Middle frontal gyrus (tissue), 1 donor: ENCODE results near the gene CCDC92B.

Experiments
- DNase-seq: peaks from one replicate; pipeline ENCODE4 v3.0.0-alpha.2; 2015; ENCODE audit warnings: low spot score; ENCODE audit errors: extremely low spot score

Gene CCDC92B

DNA sequence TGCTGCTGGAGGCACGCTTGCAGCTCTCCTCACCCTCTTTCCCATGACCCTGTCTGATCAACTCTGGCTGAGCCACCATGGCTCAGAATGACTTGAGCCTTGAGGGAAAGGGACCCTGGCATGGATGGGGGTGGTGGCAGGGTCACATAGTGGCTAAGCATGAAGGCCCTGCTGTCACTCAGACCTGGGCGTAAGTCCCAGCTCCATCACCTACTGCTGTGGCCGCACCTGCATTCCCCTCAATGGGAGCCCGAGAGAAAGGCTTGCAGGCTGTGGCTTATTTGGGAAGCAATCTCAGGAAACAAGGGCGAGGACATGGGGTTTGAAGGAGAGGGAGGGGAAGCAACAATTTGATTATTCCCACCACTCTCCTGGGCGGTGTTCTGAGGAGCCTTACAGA, 29.0 kb upstream of the CCDC92B start:
- no peak for DNase-seq

DNA sequence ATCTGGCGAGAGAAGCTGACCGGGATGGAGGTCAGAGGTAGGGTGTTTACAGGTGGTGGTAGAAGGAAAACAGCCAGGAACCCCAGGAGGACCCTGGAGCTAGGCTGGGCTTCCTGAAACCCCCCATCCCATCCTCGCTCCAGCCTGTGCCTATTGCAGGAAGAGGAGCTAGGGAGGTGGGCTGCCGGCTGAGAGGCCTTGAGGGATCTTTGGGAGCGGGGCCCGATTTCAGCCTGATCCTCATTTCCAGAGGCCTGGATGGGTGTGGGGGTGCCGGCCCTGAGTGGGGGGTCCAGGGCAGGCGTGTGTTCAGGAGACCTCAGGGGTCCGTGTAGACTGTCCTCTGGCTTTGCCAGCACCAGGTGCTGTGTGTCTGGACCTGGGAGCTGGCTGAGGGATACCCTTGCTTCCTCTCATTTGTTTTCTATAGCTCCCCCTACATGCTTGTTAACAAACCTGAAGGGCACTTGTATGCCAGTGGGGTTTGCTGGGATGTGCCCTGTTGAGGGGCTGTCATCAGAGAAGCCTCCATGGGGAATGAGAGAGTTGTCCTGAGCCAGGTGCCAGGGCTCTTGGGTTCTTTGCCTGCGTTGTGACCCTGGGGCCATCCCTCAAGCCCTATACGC, 27.9 kb upstream of the CCDC92B start:
- no peak for DNase-seq

DNA sequence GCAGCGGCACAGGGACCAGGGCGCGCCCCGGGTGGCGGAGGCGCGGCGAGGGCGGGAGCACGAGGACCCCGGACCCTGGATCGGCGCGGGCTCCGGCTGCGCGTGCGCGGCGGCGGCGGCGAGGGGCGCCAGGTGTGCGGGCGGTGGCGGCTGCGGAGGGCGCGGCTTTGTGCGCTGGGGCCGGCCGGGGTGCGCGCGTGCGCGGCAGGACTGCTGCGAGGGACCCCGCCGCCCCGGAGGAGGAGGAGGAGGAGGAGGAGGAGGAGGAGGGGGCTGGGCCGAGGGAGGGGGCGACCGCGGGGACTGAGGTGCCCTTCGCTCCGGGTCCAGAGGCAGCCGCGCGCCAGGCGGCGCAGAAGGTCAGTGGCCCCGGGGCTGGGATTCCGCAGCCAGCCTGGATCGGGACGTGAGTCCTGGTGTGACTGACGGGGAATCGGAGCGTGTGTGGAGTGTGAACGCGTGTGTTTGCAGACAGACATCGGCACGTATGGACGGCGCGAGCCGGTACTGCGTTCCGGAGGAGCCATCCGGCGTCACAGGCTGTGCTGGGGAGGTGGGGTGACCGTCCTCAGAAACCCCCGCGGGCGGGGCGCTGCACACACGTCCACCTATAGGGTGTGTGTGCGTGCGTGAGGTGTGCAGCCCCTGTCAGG, 27.3 kb upstream of the CCDC92B start:
- no peak for DNase-seq

DNA sequence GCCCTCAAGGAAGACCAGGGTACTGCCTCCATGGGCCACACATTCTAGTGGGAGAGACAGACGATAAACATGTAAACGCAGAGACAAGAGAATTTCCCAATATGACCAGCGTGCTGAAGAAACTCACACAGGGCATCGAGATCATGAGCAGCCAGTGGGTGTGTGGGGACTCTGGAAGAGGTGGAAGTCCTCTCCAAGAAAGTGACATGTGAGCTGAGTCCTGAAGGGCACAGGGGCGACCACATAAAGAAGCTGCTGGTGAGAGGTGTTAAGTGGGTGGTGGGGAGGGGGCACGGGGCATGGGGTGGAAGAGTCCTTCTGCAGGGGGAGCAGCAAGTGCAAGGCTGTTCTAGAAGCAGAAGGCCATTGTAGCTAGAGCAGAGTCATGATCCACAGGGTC, 25.8 kb upstream of the CCDC92B start:
- DNase-seq: no peak

DNA sequence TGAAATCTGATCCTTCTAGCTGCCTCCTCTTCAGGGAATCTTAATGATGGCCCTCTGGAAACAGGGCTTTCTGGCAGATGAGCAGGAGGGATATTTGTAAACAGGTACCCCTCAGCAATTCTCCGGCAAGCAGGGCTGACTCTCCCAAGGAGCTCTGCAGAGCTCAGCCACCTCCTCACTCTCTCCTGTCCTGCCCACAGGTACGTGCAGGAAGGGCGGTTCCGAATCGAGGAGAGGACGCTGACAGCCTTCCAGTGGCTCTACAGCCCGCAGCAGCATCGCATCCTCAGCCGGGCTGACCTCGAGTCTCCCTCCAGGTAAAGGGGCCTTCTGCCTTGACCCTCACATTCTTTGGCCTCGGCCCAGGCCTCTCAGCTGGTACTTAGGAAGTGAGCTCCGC, 20.7 kb upstream of the CCDC92B start:
- no peak for DNase-seq

DNA sequence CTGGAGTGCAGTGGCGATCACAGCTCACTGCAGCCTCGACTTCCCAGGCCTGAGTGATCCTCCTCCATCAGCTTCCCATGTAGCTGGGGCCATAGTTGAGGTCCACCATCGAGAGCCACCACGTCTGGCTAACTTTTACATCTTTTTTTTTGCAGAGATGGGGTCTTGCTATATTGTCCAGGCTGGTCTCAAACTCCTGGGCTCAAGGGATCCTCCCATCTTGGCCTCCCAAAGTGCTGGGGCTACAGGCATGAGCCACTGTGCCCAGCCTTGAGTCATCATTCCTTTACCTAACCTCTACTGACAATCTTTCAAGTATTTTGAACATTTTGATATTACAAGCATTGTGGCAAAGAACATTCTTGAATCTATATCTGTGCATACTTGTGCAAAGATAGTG, 9.4 kb upstream of the CCDC92B start:
- no peak for DNase-seq

DNA sequence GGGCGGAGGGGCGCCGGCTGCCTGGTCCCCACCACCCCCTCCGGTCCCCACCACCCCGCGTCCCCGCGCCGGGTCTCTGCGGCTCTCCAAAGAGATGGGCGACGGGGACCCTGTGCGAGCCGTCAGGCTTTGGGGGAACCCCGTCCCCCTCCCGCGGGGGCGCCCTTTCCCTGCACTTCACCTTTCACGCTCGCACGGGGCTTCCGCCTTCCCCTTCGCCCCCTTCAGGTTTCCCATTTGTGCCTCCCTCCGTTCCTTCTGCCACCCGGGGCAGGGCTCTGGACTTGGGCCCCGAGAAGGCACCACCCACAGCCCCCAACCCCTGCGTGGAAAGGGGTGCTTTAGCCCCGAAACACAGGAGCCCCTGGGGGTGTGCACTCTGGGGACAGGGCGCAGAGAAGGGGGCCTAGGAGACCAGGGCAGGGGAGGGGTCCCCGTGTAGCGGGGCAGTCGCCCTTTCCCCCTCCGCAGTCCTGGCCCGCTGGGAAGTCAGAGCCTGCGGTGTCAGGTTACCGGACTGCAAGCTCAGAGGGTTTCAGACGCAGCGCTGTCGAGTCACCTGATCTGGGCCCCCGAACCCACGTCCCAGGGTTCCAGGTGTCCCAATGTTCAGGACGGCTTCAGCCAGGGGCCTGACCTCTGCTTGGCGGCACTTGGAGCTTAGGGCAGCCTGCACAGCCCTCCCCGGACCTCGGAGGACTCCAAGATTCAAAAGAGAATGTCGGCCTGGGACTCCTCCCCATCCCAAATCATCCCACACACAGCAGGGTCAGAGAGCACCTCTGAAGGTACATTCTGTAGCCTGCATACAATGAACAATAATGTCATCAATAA, 6.7 kb upstream of the CCDC92B start:
- no peak for DNase-seq

DNA sequence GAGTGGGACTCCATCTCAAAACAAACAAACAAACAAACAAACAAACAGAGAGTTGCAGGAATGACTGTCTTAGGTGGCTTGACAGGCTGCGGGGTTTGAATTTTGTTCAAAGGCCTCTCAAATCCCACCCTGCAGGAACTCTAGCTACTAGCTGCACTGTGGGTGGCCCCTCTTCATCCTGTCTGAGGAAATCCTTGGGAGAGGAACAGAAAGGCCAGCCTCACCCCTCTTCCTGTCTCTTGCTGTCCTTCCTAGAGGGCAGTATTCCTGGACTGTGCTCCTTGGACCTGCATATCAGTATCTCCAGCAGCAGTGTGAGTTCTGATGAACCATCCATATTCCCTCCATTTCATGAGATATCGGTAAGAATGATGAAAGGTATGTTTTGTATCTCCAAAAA, 2.0 kb upstream of the CCDC92B start:
- DNase-seq: no peak

DNA sequence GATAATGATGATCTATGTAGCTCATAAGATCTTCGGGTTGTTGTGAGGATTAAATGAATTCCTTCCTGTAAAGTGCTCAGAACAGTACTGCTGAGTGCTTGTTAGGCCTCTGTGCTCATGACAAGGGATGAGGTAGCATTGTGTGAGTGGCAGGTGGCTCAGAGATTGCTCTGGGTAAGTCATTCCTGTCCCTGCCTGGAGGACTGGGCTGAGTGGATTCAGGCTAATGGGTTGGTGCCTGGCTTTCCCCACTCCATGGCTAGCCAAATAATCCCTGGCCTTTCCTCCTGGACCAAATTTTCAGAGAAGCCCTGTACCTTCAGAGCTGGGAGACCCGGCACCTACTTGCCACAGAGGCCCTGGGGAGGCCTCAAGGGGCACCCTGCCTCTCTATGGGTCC, 1.3 kb upstream of the CCDC92B start:
- DNase-seq: no peak

DNA sequence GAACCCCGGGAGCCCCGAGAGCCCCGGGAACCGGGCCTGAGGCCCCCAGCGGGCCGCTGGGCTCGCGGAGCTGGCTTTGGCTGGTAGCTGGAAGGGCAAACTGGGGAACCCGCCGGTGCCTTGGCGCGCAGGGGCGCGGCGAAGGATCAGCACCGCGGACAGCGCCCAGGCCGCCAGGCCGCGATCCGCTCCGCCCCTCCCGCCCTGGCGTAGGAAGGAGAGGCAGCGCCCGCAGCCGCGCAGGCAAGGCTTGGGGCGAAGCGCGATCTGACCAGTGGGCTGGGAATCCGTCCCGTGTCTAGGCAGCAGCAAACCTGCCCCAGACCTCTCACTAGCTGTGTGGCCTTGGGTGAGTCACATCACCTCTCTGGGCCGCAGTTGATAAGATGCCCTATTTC, 331 bp upstream of the CCDC92B start:
- DNase-seq: peak; percentile 27

DNA sequence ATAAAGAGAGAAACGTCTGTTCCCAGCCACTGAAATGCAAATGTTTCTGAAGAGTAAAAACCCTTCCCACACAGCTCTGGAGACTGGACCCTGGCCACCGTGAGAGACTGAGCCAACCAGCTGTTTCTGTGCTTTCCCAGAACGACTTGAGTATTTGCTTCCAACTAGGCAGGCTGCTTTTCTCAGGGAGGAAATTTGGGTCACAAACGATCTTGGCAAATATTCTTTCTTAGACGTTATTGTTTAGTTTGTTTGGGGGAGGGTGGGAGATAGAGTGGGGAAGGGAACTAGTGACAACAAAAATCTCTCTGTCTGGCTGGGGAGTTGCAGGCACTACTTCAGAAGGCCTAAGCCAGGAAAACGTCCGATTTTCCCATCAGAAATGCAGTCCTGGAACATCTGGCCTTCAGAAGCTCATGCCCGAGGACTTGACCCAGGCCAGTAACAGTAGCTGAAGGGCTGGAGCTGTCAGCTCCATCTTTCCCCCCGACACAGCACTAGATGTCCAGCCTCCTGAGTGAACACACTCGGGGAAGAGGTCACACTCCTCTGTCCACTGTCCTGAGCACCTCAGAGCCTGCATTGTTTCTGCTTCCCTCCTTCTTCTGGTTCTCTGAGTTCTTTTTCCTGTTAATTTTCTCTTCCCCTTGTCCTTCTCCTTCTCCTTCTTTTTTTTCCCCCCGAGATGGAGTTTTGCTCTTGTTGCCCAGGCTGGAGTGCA, 4.0 kb downstream of the CCDC92B start:
- DNase-seq: peak; percentile 21

DNA sequence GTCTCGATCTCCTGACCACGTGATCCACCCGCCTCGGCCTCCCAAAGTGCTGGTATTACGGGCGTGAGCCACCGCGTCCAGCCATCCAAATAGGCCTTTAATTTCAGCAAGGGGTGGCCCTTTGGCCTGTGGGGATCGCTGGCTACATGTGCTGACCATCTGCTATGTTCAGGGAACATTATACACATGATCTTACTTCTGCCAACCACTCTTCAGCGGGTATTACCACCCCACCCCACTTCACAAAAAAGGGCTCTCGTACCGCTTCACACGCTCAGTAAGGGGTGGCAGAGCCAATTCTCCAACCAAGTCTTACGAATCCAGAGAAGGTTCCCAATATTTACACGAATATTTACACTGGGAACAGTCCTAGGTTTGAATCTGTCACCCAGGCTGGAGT, 11.8 kb downstream of the CCDC92B start:
- no peak for DNase-seq

DNA sequence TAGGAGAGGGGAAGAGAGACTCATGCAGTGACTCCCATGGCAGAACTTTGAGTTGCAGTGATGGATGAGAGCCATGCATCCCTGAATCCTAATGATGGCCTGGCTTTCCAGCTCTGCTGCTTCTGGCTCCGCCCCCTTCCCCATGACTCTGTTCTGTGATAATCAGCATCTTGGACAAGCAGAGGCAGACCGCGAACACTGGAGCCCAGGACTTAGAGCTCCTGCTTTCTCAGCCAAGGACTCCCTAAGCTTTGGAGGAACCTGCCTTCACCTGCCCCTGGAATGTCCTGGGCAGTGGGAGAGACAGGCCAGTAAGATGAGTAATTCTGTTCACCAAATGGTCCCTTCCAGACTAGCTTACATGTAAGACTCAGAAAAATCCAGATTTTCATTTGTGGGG, 12.5 kb downstream of the CCDC92B start:
- DNase-seq: no peak

DNA sequence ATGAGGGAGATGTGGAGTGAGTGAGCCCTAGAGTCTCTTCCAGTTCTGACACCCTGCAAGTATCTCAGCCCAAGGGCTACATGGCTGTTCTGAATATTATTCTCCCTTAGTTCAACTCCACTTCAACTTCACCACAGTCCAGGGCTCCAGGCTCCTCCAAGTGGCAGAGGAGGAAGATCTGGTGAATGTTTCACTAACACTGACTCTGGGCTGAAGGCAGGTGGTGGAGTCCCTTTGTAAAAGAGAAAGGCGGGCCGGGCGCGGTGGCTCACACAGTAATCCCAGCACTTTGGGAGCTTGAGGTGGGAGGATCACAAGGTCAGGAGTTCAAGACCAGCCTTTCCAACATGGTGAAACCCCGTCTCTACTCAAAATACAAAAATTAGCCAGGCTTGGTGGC, 13.6 kb downstream of the CCDC92B start:
- DNase-seq: no peak

DNA sequence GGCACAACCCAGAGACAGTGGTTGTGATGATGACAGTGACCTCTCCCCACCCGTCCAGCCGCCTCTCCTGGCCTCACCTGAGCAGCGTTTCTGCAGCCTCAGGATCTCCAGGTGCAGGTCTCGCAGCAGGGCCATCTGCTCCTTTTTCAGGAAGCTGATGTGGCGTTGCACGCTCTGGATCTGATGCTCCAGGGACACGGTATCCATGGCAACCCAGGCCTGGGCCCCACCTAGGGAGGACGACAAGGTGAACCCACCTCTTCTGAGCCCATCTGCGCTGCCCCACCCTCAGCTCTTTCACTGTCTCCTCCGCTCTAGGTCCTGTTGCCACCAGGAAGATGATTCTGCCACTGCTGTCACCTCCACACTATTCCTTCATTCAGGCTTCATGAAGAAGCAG, 14.5 kb downstream of the CCDC92B start:
- no peak for DNase-seq

DNA sequence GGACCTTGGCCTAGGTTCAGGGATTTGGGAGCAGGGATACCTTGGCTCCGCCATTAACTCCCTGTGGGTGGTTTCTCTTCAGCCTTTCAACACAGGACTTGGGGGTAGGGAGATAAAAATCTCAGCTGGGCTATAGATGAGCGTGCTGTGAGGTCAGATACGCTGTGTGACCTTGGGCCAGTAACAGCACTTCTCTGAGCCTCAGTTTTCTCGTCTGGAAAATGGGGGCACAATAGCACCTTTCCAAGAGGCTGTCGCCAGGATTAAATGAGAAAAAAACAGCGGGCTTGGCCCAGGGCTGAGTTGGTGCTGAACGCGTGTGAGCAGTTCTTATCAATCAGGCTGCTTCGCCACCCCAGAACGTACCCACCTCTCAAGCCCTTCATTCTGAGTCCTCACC, 17.6 kb downstream of the CCDC92B start:
- no peak for DNase-seq

DNA sequence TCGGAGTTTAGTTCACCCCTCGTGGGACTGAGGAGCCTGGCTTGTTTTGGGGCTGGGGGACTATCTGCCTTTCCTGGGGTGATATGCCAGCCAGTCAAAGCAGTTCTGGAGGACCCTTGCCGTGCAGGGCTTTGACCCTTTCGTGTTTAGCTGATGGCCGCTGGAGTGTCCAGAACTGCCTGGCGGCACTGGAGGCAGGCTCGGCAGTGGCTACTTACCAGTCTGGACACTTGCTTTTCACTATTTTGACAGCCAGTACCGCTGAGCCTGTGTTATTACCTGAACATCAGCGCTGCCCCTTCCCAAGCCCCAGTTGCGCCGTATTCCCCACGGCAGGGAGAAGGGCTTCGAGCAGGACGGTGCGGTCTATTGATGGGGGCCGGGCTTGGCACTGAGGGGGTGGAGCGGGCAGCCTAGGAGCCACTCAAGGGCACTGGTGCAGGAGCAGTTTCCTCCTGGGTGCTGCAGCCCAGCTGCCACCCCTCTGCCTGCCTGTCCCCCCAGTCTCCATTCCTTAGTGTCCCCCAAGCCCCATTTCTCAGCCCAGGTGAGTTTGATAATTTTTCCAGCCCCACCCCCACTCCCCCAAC, 18.6 kb downstream of the CCDC92B start:
- DNase-seq: no peak

DNA sequence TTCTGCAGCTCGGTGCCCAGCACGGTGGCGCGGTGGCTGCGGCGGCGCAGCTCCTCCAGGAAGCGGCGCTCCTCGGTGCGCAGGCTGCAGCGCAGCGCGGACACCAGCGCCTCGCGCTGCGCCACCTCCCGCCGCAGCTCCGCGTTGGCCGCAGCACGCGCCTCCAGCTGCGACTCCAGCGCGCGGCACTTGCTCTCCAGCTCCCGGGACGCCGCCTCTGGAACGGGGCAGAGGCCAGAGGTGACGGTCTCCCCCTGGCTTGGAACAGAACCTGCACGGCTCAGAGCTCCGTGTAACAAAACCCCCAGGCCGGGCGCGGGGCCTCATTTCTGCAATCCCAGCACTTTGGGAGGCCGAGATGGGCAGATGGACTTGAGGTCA, 24.7 kb downstream of the CCDC92B start:
- no peak for DNase-seq

DNA sequence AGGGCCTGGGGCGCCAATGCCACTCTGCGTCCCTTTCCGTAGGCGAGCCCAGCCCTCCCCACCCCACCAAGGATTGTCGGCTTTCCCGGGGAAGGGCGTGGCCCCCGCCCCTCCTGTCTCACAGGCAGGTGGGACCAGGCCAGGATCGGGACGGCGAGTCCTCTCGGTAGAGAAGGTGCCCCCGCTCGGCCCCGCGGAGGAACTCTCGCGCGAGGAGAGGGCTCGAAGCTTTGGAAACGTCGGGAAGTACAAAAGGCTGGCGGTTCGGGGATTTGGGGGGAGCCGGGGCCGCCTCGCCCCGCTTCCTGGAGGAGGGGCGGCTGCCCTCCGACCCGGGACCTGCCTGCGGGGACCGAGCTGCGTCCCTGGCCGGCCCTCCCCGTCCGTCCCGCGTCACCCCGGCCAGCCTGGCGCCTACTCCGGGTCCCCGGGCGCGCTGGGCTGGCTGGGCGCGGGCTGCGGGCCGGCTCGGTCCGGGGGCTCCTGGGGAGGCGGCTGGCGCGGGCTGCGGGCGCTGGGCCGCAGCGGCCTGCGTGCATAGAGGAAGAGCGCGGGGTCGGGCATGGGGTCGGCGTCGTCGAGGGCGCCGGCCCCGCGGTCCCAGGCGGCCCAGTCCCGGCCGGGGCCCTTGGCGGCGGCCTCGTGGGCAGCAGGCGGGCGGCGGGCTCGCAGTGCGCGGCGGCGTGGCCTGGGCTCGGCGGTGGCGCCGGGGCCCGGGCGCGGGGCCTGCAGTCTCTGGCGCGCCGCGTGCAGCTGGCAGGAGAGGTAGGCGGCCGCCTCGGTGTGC, 25.3 kb downstream of the CCDC92B start:
- DNase-seq: no peak

DNA sequence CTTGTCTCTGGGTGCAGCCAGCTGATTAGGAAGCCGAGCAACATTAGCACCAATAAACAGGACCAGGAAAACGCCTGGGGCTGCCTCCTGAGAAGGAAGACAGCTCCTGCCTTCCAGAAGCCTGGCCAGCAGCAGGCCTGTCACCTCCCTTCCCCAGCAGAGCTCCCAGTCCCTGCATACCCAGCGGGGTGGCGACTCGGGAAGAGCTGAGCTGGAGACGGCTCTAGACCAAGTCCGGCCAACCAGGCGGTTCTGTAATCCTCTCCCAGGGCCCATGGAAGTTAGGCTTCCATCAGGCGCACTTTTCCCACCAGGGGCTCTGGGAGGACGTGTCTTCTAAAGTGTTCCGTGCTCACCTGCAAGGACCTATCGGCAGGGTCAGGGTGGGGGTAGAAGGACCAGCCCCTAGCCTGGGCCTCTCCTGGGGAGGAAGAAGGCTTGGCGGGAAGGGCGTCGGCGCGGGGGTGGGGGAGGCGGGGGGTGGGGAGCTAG, 25.9 kb downstream of the CCDC92B start:
- no peak for DNase-seq

DNA sequence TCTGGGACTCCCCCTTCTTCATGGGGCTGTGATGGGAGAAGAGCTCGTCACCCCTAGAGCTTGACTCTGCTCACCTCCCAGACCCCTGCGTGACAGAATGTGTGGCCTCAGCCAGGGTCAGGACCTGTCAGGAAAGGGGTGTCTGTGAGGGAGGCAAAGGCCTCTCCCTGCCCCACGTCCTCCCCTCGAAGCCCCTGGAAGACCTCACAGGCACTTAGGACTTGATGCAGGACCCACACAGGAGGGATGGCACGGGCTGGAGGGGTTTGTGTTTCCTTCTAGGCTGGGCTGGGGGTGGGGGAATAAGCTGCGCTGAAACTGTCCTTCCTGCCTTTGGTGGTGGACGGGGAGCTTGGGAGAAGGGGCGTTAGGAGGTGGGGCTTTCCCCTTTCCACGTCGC, 26.8 kb downstream of the CCDC92B start:
- no peak for DNase-seq
